Activated B cell treated with CpG ODN at 0.5 μM for 24 hours (primary cell): Measurements from ENCODE around the gene CLEC18A. TPM values are rescaled to one million over a fixed set of nuclear protein-coding genes. Genes with fewer than 3 reads are reported as not detected.
"Not testable (repeated sequence)": the region's sequence is repeated elsewhere in the genome, so short reads cannot be mapped to it uniquely, and the experiment has no call there.

Experiments used
- ATAC-seq: fragments of 200-7000 bp; cut with Tn5 transposase; one replicate; pipeline ENCODE4 v1.10.0; 2021; ENCODE audit warnings: low read depth, mild to moderate bottlenecking, moderate library complexity
- CTCF ChIA-PET: fragments of 350-600 bp; sonication (Branson Sonifier 250); formaldehyde crosslinking; loops from one replicate; lab custom pipeline; 2021; ENCODE audit warnings: antibody characterized with exemption; lab: Charles Lee
- POLR2A ChIA-PET: fragments of 350-600 bp; sonication (Branson Sonifier 250); formaldehyde crosslinking; loops from one replicate; lab custom pipeline; 2021; ENCODE audit warnings: antibody characterized with exemption; lab: Charles Lee
- DNase-seq: peaks from one replicate; pipeline ENCODE4 v3.0.0; 2022
- H3K27ac Mint-ChIP-seq: one replicate; pipeline ENCODE4 v1.8.0; 2020; ENCODE audit warnings: mixed read lengths
- H3K27me3 Mint-ChIP-seq: one replicate; pipeline ENCODE4 v1.8.0; 2021; ENCODE audit warnings: mixed read lengths
- H3K36me3 Mint-ChIP-seq: one replicate; pipeline ENCODE4 v1.8.0; 2021; ENCODE audit warnings: low read depth, mixed read lengths
- H3K4me1 Mint-ChIP-seq: one replicate; pipeline ENCODE4 v1.8.0; 2021; ENCODE audit warnings: mixed read lengths
- H3K4me3 Mint-ChIP-seq: one replicate; pipeline ENCODE4 v1.8.0; 2020; ENCODE audit warnings: mild to moderate bottlenecking, mixed read lengths
- H3K9me3 Mint-ChIP-seq: one replicate; pipeline ENCODE4 v1.8.0; 2020; ENCODE audit warnings: mixed read lengths
- CTCF ChIP-seq: fragments of 200-600 bp; IDR thresholded peaks from one replicate; pipeline ENCODE4 v1.8.0; 2022; ENCODE audit warnings: antibody characterized with exemption, mild to moderate bottlenecking
- intact Hi-C: fragments of 100-400 bp; cut with micrococcal nuclease; formaldehyde crosslinking; loops from one replicate; pipeline ENCODE4 v1.15.1; 2024
- total RNA-seq: library from RNA; stranded (reverse); gene quantifications from 2 replicates; pipeline ENCODE4 v1.2.3, GENCODE V29; 2022

Gene CLEC18A
- total RNA-seq, result 0.93 and 1.8 TPM in 2 replicates

DNA sequence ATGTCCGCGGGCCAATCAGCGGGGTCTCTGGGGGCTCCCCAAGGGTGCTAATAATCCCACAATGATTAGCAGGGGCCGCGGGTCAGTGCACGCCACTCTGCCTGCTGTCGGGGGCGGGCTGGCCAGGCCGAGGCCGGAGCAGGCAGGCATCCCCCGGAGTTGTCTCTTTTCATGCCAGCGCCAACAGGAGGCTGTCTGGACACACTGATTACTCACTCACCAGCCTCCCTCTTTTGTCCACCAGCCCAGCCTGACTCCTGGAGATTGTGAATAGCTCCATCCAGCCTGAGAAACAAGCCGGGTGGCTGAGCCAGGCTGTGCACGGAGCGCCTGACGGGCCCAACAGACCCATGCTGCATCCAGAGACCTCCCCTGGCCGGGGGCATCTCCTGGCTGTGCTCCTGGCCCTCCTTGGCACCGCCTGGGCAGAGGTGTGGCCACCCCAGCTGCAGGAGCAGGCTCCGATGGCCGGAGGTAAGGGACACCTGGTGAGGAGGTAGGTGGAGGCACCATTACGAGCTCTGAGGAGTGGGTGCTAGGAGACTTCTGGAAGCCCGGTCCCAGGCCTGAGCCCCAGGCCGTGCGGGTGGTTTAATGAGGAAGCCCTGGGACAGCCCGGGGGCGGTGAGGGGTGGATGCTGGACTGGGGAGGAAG is at the start of gene CLEC18A:
CLEC18A (plus strand) TSS at position 318 of the 655 bp plus-strand sequence; CDS start at position 351, 33 bp downstream.
- H3K9me3 Mint-ChIP-seq, CTCF ChIA-PET, ATAC-seq, H3K36me3 Mint-ChIP-seq, H3K4me3 Mint-ChIP-seq, POLR2A ChIA-PET, H3K27me3 Mint-ChIP-seq, intact Hi-C loops, DNase-seq, H3K4me1 Mint-ChIP-seq, H3K27ac Mint-ChIP-seq: not testable (repeated sequence)

GRCh38 chr16:69903865-69904415 is 47.2 kb upstream of the CLEC18A start:
- ChIA-PET CTCF (interaction anchor here (1.7 kb wide), 1 partner anchor 27 kb away, joined by 4 read pairs; no protein-coding TSS in a partner anchor), POLR2A (interaction anchor here (0.5 to 0.7 kb wide), 3 partner anchors 187 to 1950 kb away, joined by 3 to 5 read pairs (median 3); no protein-coding TSS in a partner anchor)
- no peak for TF ChIP-seq CTCF
- H3K4me3 Mint-ChIP-seq, result no peak overlapping the region
- ATAC-seq (no peak), DNase-seq (no peak)
- no peak overlapping the region for H3K27ac Mint-ChIP-seq
- H3K4me1 Mint-ChIP-seq, result no peaks in the 10 kb centered on the region
- no peaks in the 10 kb centered on the region for H3K27me3 Mint-ChIP-seq
- H3K36me3 Mint-ChIP-seq, result peaks cover 59% of the 10 kb centered on the region
- intact Hi-C loops, result no loop called here
- H3K9me3 Mint-ChIP-seq, result no peaks in the 10 kb centered on the region

- TF ChIP-seq CTCF, result no peak
- H3K36me3 Mint-ChIP-seq, result peaks cover 62% of the 10 kb centered on the region
- CTCF ChIA-PET, result interaction anchor here (1.7 kb wide), 1 partner anchor 26 kb away, joined by 4 read pairs; no protein-coding TSS in a partner anchor
These were observed 46.5 kb upstream of the CLEC18A start for GRCh38 chr16:69904495-69905170.

DNA sequence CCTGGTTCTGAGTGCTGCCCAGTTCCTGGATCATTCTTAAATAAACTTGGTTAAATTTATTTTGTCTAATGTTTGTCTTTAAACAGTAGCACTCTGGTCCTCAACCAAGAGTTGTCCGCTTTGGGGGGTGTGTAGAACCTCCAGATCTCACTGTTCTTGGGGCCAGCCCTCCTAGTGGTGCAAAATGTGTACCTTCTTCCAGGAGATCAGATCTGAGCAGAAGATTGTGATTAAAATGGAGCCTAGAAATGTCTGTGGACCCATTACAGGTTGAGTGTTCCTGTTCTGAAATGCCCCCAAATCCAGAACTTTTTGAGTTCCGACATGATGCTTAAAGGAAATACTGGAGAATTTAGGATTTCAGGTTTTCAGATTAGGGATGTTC is 46.0 kb upstream of the CLEC18A start:
- H3K4me3 Mint-ChIP-seq, result no peak overlapping the region
- DNase-seq (no peak), ATAC-seq (no peak)
- POLR2A ChIA-PET, result interaction anchor here (0.6 kb wide), 1 partner anchor 45 kb away, joined by 3 read pairs; no protein-coding TSS in a partner anchor
- H3K27me3 Mint-ChIP-seq, result no peaks in the 10 kb centered on the region
- intact Hi-C loops, result no loop called here
- no peak overlapping the region for H3K27ac Mint-ChIP-seq
- CTCF ChIA-PET, result no interaction called here
- no peak for TF ChIP-seq CTCF
- H3K9me3 Mint-ChIP-seq, result no peaks in the 10 kb centered on the region
- no peaks in the 10 kb centered on the region for H3K4me1 Mint-ChIP-seq
- H3K36me3 Mint-ChIP-seq, result peaks cover 64% of the 10 kb centered on the region

More at GRCh38 chr16:69904495-69905170, 46.5 kb upstream of the CLEC18A start:
- H3K4me1 Mint-ChIP-seq, result no peaks in the 10 kb centered on the region
- POLR2A ChIA-PET, result interaction anchor here (0.5 kb wide), 1 partner anchor 188 kb away, joined by 3 read pairs; no protein-coding TSS in a partner anchor
- no peak overlapping the region for H3K4me3 Mint-ChIP-seq
- intact Hi-C loops, result no loop called here
- DNase-seq, result no peak
- no peaks in the 10 kb centered on the region for H3K9me3 Mint-ChIP-seq
- H3K27ac Mint-ChIP-seq, result no peak overlapping the region
- H3K27me3 Mint-ChIP-seq, result no peaks in the 10 kb centered on the region
- no peak for ATAC-seq

- ChIA-PET POLR2A (no interaction called here), CTCF (interaction anchor here (0.9 kb wide), 1 partner anchor 23 kb away, joined by 5 read pairs; no protein-coding TSS in a partner anchor)
- H3K36me3 Mint-ChIP-seq, result peaks cover 63% of the 10 kb centered on the region
- H3K4me1 Mint-ChIP-seq, result no peaks in the 10 kb centered on the region
- H3K27me3 Mint-ChIP-seq, result no peaks in the 10 kb centered on the region
- no peak for ATAC-seq
- intact Hi-C loops, result no loop called here
- no peaks in the 10 kb centered on the region for H3K9me3 Mint-ChIP-seq
- no peak for DNase-seq
- H3K4me3 Mint-ChIP-seq, result no peak overlapping the region
- H3K27ac Mint-ChIP-seq, result no peak overlapping the region
- no peak for TF ChIP-seq CTCF
These were observed 44.2 kb upstream of the CLEC18A start for GRCh38 chr16:69906838-69907401.
